Neural progenitor cell (in vitro differentiated cells): ENCODE measurements around the gene HTATSF1.

ENCODE experiments used
- EZH2 ChIP-seq: fragments of 200-600 bp; sonication (generic); IDR thresholded peaks from 2 replicates; pipeline ENCODE4 v1.6.1; 2017; ENCODE audit warnings: antibody characterized with exemption, mild to moderate bottlenecking, moderate library complexity
- TF ChIP-seq, protein P1 (sequence below): fragments of 200-600 bp; sonication (generic); IDR thresholded peaks from 2 replicates; pipeline ENCODE4 v1.5.1; 2017; ENCODE audit warnings: antibody characterized with exemption, mild to moderate bottlenecking

DNA sequence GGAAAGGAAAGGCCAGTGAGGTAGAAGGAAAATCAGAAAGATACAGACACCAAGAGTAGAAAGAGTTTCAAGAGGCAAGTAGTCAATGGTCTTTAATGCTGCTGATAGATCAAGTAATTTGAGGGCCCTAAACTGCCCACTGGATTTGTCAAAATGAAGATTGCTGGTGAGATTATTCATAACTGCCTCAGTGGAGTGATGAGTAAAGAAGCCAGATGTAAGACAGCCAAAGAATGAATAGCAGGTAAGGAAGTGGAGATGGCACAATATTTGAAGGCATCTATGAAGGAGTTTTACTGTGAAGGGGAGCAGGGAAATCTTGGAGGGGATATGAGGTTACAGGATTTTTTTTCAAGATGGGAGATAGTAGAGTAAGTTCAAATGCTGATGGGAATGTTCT, 49.4 kb upstream of the HTATSF1 start:
- TF ChIP-seq, protein P1, sequence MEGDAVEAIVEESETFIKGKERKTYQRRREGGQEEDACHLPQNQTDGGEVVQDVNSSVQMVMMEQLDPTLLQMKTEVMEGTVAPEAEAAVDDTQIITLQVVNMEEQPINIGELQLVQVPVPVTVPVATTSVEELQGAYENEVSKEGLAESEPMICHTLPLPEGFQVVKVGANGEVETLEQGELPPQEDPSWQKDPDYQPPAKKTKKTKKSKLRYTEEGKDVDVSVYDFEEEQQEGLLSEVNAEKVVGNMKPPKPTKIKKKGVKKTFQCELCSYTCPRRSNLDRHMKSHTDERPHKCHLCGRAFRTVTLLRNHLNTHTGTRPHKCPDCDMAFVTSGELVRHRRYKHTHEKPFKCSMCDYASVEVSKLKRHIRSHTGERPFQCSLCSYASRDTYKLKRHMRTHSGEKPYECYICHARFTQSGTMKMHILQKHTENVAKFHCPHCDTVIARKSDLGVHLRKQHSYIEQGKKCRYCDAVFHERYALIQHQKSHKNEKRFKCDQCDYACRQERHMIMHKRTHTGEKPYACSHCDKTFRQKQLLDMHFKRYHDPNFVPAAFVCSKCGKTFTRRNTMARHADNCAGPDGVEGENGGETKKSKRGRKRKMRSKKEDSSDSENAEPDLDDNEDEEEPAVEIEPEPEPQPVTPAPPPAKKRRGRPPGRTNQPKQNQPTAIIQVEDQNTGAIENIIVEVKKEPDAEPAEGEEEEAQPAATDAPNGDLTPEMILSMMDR: no peak
- TF ChIP-seq EZH2: no peak
